Ishikawa (cell line): ENCODE results near the gene CDX1.

Source experiments
- CEBPB ChIP-seq: IDR thresholded peaks from 2 replicates; pipeline ENCODE4 v1.6.1; 2012
- CREB1 ChIP-seq: IDR thresholded peaks from 2 replicates; pipeline ENCODE4 v1.6.1; 2012; ENCODE audit warnings: low read depth
- EGR1 ChIP-seq: IDR thresholded peaks from 2 replicates; pipeline ENCODE4 v1.6.1; 2012
- EP300 ChIP-seq: IDR thresholded peaks from 2 replicates; pipeline ENCODE4 v1.6.1; 2012; ENCODE audit warnings: borderline replicate concordance
- FOXM1 ChIP-seq: IDR thresholded peaks from 2 replicates; pipeline ENCODE4 v1.6.1; 2012; ENCODE audit warnings: low read depth, borderline replicate concordance
- MAX ChIP-seq: IDR thresholded peaks from 2 replicates; pipeline ENCODE4 v1.6.1; 2012
- NFIC ChIP-seq: IDR thresholded peaks from 2 replicates; pipeline ENCODE4 v1.6.1; 2012
- RAD21 ChIP-seq: IDR thresholded peaks from 2 replicates; pipeline ENCODE4 v1.6.1; 2012; ENCODE audit warnings: low read depth
- TAF1 ChIP-seq: IDR thresholded peaks from 2 replicates; pipeline ENCODE4 v1.6.1; 2012; ENCODE audit warnings: low read depth, mild to moderate bottlenecking
- TCF12 ChIP-seq: IDR thresholded peaks from 2 replicates; pipeline ENCODE4 v1.6.1; 2012; ENCODE audit warnings: low read depth
- TEAD4 ChIP-seq: IDR thresholded peaks from 2 replicates; pipeline ENCODE4 v1.6.1; 2012
- USF1 ChIP-seq: IDR thresholded peaks from 2 replicates; pipeline ENCODE4 v1.6.1; 2012
- YY1 ChIP-seq: IDR thresholded peaks from 2 replicates; pipeline ENCODE4 v1.6.1; 2012; ENCODE audit warnings: low read depth
- ZBTB7A ChIP-seq: IDR thresholded peaks from 2 replicates; pipeline ENCODE4 v1.6.1; 2012; ENCODE audit warnings: low read depth
- TF ChIP-seq, protein P1 (sequence below): IDR thresholded peaks from 2 replicates; pipeline ENCODE4 v1.6.1; 2012; ENCODE audit warnings: low read depth, mild to moderate bottlenecking

The CDX1 gene

DNA sequence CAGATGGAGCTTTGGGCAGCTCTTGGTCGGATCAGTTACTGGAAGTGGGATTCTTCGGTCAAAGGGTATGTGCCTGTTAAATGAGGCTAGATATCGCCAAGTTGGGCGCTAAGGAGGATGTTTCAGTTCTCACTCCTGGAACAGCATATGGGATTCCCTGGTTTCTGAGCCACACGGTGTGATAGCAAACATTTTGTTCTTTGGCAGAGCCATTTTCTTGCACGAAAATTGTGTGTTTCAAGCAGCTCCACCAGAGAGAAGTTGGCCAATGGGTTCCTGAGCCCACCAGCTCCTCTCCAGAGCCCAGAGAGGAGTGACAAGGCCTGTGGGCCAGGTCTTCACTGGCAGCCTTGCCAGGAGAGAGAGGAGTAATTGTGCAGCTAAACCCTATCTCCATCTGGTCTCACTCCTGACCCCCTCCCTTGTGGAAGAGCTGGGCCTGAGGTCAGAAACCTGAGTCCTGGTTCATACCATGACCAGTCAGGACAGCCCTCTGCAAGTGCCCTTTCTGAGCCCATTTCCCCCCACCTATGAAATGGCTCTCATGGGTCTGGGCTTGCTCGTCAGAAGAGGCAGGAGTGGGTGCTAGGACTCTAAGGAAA is 12.5 kb downstream of the CDX1 start:
- TF ChIP-seq USF1 = no peak
- no peak for TF ChIP-seq RAD21
- TF ChIP-seq MAX = no peak
- TF ChIP-seq TAF1 = no peak
- no peak for TF ChIP-seq YY1
- TF ChIP-seq CEBPB = no peak
- TF ChIP-seq NFIC = no peak
- no peak for TF ChIP-seq ZBTB7A
- no peak for TF ChIP-seq TEAD4
- TF ChIP-seq EGR1 = no peak

DNA sequence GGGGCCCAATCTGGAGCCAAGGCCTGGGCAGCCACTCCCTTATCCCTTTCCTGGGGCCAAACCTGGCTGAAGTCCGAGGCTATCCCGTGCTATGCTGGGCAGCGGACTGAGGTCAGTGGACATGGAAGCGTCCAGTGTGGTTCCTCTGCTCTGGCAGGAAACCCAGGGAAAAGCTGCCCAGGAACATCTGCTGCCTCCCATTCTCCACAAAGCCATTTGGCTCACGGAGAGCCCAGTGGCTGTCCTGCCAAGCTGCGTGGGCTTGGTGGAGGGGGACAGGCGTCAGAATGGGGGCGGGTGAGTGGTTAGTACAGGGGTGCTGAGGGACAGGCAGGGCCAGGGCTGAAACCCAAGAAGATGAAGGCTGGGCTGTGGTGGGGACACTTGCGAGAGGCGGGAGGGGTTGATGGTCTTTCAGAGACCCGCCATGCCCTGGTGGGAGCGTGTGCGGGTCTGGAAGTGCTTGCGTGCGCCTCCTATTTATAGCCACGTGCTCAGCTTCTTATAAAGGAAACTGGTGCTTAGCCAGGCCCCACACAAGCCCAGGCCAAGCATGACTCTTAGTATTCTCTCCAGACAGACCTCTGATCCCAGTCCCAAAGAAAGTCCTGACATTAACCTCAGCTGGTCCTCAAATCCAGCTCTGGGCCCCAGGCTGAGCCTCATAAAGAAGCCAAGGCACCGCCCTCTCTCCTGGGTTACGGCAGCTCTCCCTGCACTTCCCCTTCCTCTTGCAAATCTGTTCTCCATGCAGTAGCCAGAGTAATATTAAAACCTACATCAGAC is 13.9 kb downstream of the CDX1 start:
- TF ChIP-seq TAF1 (no peak), CEBPB (no peak), TCF12 (no peak), EGR1 (no peak), MAX (no peak), USF1 (no peak), YY1 (no peak), FOXM1 (no peak), ZBTB7A (no peak), TEAD4 (no peak), NFIC (no peak), EP300 (no peak), RAD21 (no peak), CREB1 (no peak)
- TF ChIP-seq, protein P1, sequence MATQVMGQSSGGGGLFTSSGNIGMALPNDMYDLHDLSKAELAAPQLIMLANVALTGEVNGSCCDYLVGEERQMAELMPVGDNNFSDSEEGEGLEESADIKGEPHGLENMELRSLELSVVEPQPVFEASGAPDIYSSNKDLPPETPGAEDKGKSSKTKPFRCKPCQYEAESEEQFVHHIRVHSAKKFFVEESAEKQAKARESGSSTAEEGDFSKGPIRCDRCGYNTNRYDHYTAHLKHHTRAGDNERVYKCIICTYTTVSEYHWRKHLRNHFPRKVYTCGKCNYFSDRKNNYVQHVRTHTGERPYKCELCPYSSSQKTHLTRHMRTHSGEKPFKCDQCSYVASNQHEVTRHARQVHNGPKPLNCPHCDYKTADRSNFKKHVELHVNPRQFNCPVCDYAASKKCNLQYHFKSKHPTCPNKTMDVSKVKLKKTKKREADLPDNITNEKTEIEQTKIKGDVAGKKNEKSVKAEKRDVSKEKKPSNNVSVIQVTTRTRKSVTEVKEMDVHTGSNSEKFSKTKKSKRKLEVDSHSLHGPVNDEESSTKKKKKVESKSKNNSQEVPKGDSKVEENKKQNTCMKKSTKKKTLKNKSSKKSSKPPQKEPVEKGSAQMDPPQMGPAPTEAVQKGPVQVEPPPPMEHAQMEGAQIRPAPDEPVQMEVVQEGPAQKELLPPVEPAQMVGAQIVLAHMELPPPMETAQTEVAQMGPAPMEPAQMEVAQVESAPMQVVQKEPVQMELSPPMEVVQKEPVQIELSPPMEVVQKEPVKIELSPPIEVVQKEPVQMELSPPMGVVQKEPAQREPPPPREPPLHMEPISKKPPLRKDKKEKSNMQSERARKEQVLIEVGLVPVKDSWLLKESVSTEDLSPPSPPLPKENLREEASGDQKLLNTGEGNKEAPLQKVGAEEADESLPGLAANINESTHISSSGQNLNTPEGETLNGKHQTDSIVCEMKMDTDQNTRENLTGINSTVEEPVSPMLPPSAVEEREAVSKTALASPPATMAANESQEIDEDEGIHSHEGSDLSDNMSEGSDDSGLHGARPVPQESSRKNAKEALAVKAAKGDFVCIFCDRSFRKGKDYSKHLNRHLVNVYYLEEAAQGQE = no peak

DNA sequence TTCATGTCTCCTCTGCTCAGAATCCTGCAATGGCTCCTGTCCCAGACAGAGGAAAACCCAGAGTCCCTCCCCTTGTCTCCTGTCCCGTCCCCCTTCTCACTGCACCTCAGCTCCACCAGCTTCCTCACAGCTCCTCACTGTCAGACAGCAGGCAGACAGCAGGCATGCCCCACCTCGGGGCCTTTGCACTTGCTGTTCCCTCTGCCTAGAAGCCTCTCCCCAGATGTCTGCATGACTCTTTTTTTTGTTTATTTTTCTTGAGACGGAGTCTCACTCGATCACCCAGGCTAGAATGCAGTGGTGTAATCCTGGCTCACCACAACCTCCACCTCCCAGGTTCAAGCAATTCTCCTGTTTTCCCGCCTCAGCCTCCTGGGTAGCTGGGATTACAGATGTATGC is 14.4 kb downstream of the CDX1 start:
- TF ChIP-seq RAD21 (no peak), TCF12 (no peak), CEBPB (no peak), ZBTB7A (no peak), TEAD4 (no peak), NFIC (no peak)
- TF ChIP-seq, protein P1 = no peak

DNA sequence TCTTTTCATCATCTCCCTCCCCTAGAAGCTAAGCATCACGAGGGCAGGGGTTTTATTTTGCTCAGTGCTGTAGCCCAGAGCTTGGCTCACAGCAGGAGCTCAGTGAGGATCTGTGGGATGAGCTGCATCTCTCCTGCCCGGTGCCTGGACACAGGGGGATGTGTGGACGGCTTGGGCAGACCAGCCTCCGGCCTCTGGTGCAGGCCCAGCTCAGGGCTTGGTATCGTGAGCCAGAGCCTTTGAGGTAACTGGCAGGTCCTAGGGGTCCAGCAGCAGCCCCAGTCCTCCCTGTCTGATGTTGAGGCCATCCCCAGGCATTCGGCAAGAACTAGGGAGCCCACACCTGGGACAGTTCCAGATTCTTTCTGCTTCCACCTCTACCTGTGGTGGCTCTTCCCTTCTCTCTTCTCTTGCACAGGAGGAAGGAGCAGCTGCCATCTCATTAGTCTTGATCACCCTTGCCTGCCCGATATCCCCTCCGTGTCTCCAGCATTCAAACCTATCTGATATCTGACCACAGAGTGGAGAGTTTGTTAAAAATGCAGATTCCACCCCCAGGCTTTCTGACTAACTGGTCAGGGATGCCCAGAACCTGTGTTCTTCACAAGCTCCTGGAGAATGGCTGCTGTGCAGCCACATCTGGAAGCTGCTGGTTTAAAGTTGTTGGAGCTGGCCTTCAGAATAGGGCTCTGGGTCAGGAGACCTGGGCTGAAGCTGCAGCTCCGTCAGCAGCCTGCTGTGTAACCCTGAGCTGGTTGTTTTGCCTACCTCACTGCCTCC is 15.4 kb downstream of the CDX1 start:
- TF ChIP-seq TCF12 (no peak), CREB1 (no peak), TAF1 (no peak), NFIC (no peak), EGR1 (no peak), FOXM1 (no peak)
- TF ChIP-seq, protein P1 = no peak
